Dedifferentiated amniotic fluid mesenchymal stem cell (primary cell): ENCODE results near the gene EHMT1.

Experiments used
- DNase-seq: peaks from one replicate; pipeline ENCODE4 v3.0.0-alpha.2; 2016; ENCODE audit errors: extremely low spot score

The EHMT1 gene

DNA sequence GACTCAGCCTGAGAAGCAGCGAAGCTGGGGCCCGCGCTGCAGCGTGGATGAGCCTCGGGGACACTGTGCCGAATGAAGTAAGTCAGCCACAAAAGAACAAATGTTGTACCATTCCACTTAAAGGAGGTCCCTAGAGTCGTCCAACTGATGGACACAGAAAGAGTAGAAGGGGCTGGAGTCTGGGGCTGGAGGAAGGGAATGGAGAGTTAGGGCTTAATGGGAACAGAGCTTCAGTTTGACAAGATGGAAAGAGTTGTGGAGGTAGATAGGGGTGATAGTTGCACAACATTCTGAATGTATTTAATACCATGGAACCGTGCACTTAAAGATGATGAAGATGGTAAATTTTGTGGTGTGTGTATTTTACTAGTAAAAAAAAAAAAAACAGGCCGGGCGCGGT, 119.9 kb downstream of the EHMT1 start:
- no peak for DNase-seq

DNA sequence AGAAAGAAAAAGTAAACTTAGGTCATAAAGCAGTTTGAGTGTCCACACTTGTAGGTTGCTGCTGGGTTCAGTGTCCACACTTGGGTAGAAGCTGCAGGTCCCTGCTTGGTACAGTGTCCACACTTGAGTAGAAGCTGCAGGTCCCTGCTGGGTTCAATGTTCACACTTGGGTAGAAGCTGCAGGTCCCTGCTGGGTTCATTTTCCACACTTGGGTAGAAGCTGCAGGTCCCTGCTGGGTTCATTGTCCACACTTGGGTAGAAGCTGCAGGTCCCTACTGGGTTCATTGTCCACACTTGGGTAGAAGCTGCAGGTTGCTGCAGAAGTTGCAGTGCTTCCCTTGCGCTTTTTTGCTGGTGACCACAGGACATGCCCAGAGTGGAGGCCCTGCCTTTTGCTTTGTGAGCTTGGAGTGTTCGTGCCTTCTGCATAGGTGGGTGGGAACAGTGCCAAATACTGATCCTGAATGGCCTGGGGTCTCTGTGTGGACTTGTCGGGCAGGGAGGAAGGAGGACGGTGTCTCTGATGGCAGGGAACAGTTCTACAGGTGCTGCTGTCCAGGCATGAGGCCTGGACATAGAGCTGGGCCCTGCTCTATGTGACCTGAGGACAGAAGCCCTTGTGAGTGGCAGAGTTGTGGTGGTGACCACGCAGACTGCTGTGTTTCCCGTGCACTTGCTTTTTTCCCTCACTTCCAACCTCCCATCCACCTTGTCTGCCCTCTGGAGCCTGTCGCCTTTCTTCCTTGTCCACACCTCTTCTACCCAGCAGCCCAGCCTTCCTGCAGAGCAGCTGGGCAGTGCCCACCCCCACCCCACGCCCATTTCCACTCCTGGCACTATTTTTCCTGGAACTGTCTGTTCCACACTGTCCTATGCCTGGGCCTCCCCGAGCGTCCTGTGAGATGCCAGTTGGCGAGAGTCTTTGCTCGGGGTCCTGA, 120.8 kb downstream of the EHMT1 start:
- DNase-seq, result no peak

DNA sequence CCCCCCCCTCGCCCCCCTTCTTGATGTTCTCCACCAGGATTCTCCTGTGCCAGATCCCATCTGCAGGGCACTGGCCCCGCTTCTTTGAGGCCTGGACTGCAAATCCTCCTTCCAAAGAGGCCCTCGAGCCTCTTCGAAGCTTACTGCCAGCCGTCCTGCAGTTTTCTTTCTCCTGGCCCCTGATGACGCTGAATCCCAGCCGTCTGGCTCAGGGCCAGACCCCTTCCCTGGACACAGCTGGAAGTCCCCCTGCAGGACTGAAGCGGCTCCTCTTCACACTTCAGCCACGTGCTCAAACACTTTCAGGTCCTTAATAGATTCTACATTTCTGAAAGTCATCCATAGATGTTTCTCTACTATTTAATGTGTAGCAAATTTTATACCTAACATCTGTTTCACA, 121.5 kb downstream of the EHMT1 start:
- no peak for DNase-seq

DNA sequence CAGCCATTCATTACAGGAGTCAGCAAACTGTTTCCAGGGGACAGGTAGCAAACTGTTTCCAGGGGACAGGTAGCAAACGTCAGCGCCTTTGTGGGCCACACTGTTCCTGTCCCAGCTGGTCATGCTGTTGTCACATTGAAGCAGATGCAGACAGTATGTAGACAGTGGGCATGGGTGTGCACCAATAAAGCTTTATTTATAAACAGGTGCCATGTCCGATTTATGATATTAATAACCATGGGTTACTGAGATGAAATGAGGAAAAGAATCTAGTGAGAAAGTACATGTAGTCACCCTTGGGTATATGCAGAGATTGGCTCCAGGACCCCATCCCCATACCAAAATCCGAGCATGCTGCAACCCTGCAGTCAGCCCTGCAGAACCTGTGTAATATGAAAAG, 122.5 kb downstream of the EHMT1 start:
- DNase-seq, result no peak

DNA sequence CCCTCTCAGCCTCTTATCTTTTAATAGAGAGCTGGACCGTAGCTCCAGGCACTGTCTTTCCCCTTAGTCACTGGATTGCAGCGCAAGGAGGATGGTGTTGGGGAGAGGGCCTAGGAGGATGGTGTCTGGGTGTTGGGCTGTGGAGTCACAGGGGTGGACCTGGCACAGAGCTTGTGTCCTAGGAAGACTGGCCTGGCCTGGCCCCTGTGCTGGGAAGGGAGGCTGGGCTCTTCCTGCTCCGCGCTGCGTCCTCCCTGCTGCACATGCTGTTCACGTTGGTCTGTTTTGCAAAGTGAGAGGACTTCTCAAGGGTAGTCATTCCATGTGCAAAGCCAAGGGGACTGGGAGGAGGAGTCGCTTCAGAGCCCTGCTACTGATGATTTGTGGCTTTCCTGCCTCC, 123.9 kb downstream of the EHMT1 start:
- no peak for DNase-seq

DNA sequence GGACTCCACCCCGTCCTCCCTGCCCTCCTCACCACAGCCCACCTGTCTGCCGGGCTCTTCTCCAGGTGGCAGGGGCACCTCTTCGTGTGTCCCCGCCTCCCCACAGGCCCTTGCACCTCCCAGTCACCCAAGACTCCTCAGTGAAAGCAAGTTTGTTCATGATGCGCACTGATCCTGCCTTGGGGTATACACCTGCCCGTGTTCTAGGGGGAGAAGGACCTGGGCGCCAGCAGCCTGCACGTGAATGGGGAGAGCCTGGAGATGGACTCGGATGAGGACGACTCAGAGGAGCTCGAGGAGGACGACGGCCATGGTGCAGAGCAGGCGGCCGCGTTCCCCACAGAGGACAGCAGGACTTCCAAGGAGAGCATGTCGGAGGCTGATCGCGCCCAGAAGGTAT, 124.9 kb downstream of the EHMT1 start:
- no peak for DNase-seq

DNA sequence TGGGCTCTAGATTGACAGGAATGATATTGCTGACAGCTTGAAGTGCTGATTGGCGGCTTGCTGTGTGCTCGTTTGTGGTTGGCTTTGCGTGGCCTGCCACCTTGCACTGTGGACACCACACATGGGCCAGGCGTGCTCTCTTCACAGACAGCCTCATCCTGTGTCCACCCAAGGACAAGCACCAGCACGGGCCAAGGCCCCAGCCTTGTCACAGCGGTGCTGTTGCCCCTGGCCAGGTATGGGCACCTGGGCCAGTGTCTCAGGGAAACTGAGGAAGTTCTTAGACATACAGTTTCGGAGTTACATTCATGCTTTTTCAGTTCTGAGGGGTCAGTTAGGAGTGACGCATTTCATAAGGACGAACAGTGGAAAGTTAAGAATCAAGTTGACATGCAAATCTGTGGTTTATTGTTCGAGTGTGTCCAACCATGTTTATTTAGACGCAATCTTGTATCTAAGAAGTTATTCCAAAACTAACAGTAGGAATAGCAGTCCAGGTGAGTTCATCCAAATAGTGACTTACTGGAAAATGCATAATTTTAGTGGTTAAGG, 125.9 kb downstream of the EHMT1 start:
- DNase-seq, result no peak

DNA sequence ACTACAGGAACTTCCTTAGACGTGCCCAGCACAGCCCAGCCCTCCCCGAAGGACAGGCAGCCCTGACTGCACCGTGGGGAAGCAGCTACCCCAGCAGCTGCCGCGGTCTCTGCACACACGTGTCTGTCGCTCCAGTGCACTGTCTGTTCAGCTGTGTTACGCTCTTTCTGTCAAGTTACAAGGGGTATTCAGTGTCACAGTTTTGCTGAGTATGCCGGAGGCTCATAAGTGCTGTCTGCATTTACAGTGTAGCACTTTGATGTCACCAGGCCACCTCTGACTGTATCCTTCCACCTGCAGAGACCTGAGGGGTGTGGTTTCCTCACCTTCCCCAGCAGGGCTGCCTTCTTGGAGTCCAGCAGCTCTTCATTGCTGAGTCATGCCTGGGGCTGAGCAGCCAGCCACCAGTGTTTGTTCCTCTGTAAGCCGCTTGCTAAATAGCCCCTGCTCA, 126.8 kb downstream of the EHMT1 start:
- DNase-seq, result no peak

DNA sequence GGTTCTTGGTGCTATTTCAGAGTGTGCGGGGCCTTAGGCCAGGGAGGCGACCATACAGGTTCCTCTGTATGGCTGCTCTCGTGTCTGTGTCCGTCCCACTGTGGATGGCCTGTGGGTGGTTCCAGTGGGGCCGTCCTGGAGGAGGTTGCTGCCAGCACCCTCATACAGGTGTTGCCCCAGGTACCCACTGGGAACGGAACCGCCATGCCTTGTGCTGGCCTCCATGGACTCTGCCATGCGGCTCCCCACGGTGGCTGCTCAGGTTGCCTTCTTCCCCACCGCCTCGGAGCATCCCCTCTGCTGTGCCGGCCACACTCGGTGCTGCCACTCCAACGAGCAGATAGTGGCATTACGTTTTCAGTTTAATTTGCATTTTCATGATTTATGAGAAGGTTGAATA, 129.5 kb downstream of the EHMT1 start:
- DNase-seq, result no peak

DNA sequence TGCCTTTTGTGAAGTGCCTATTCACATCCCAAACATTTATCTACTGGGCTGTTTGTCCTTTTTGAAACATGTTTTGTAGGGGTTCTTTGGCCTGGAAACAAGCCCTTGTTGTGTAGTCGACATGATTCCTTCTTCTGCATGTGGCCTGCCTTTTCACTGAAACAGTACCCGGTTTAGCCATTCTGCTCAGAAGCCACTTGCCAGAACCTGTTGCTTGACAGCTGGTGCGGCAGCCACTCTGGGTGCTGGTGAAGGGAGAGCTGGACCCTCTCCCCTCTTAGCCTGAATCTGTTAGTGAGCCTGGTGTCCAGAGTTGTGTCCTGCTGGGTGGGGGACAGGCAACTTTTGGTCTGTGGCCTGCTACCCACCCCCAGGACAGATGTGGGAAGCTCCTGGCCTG, 129.9 kb downstream of the EHMT1 start:
- no peak for DNase-seq

DNA sequence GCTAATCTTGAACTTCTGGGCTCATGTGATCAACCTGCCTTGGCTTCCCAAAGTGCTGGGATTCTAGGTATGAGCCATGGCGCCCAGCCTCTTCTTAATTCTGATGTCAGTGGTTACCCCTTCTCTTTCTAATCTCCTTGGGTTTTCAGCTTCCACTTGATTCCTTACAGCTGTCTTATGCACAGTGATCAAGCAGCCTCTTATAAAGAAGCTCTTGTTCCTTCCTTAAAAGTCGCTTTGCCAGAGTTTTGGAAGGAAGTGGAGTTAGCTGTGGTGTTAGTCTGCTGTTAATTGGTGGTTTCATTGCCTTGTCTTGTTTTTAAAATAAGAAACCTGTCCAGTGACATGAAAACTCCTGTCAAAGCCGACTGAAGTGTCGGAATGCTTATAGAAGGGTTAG, 130.7 kb downstream of the EHMT1 start:
- no peak for DNase-seq

DNA sequence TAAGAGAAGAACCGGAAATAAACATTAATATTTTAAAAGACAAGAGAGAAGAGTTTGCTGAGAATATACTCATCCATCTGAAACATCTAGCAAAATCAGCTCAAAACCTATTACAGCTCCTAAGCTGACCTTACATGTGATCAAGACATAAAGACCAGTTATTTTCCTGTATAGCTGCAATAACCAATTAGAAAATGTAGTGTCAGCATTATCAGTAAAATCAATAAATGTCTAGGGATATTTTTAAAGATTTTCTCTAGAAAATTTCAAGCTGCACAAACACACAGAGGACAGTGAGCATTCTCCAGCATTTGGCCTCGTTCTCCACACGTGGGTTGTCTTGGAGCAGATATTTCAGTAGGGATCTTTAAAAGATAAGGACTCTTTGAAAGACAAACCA, 131.2 kb downstream of the EHMT1 start:
- no peak for DNase-seq

DNA sequence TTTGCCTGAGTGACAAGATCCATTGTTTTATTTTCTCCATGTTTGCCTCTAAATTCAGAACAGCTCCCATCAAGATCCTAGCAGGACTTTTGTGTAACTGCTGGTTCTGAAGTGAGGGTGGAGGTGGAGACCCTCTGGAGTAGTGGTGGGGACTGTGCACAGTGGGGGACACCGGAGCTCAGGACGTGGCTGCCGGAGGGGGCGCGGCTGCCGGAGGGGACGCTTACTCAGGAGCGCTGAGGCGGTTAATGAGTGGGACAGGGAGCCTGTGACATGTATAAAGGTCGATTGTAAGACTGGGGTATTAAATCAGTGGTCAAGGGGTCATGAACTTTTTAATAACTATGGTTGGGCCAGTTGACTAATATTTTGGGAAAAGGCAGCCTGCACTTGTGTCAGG, 131.8 kb downstream of the EHMT1 start:
- no peak for DNase-seq

DNA sequence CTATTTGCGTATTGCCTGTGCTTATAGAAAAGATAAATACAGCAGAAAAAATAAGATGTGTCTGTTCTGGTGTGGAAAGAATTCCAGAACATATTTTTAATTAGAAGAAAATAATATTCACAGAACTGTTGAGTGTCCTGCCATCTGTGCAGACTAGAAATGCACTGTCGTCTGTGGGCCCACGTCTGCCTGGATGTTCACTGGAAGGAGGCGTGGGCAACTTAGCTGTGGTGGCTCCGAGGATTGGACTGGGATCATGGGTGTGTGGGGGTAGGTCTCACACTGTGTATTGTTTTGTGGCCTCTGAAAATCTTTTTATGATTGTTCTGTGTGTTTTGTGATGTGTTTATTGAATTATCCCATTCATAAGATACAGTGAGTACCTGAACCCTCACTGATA, 132.8 kb downstream of the EHMT1 start:
- DNase-seq, result no peak

DNA sequence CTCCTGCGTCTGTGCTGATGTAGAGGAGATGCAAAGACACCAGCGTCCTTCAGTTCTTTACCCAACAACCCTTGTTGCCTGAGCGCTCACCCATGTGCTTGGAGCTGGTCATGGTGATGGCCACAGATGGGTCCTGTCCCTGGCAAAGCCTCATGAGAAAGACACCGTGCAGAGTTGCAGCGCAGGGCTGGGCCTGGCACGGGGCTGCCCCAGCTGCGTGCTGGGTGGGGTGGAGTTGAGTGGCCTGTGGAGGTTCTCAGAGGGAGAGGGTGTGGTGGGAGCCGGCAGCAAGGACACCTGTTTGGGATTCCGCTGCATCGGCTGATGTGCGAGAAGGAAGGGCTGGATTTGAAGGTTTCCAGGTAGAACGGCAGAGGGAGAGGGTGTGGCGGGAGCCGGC, 133.6 kb downstream of the EHMT1 start:
- DNase-seq, result no peak

DNA sequence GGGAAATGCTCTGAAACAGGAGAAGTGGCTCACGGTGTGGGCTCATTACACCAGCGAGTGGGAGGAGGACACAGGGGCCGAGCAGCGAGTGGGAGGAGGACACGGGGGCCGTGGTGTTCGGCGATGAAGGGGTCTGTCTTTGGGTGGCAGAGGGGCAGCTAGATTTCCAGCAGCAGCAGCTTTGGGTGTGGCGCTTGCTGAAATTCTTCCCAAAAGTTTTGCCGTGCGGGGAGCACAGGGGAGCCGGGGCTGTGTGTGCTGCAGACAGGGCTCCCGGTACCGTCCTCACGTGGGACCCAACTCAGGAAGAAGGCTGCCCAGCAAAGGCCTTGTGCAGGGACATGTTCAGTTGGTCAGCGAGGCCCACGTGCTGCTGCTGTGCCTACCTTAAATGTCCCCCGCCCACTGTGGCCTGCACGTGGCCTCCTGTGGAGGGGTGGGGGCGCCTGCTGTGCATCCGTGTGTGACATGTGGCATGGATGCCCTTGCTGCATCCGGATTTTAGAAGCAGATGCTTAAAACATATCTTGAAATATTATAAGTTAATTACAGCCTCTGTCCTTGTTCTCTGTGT, 134.5 kb downstream of the EHMT1 start:
- DNase-seq, result no peak

DNA sequence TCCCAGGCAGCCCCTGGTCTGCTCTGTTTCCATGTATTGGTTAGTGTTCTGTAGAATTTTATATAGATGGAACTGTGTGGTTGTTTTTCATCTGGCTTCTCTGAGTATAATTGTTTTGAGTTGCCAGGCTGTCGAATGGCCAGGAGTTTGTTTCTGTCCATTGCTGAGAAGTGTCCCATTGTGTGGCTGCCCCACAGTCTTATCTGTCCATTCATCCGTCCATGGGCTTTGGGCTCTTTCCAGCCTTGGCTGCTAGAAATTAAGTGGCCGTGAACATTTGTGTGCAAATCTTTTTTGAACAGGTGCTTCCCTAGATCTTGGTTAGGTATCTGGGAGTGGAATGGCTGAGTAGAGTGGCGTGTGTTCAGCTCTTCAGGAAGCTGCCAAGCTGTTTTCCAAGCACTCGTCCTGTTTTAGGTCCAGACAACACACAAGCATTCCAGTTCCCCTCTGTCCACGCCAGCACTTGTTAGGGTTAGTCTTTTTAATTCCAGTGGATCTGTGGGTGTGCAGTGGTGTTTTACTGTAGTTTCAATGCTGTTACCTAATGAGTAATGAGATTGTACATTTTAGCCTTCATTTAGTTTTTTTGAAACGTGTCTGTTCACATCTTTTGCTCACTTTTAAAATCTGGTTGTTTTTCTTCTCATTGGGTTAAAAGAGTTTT, 136.6 kb downstream of the EHMT1 start:
- no peak for DNase-seq

DNA sequence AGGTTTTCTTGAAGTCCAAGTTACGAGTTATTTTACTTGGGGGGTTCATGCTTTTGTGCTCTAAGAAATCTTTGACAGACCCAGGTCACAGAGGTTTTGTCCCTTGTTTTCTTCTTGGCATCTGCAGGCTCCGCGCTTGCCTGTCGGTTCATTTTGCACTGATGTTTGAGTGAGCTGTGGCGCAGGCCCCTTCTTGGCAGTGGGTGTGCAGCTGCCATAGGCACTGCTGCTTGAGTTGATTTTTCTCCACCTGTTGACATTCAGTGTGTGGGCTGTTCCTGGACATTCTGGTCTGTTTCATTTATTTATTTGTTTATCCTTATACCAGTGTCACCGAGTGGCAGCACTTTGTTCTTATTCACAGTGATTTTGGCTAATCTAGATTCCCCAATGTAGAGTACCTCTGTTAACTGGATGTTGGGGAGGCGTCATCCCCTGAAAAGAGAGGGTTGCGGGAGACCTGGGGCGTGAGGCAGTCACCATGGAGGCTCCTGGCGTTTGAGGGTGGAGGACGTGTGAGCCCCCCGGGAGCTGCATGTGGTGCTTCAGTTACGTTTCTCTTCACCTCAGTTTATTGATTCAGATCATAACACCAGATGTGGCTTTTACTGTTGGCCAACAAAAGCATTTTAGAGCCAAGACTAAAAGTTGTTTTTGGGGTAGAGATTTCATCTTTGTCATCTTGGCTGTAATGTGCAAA, 137.4 kb downstream of the EHMT1 start:
- DNase-seq, result no peak

DNA sequence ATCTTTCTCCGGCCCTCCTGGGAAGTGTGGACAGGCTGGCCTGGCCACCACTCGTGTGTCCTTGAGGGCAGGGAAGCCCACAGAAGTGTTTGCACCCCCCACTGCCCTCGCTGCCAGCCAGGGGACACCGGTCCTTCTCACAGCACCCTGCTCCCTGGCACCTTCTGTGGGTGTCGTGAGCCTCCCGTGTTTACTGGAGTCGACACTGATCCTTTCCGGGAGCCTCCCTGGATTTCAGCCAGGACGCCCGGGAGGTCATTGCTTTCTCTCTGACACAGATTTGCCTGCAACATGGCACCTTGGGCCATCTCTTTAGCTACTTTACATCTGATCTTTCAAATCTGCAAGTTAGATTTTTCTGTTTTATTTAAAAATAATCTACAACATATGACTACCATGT, 138.3 kb downstream of the EHMT1 start:
- DNase-seq, result no peak

DNA sequence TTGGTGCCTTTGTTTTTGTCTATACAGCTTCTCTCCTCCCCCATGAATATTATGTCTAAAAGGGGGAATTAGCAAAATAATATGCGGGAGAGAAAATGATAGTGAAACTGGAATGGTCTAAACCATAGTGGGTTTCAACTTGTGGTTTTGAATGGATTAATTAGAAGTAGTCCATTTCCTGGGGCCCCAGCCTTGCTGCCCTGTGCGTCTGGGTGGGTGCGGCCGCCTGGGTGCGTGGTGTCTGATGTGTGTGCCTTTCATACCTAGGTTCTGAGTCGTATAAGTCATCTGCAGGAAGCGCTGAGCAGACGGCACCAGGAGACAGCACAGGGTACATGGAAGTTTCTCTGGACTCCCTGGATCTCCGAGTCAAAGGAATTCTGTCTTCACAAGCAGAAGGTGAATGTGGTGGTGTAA, 138.8 kb downstream of the EHMT1 start:
- DNase-seq, result peak; percentile 41

DNA sequence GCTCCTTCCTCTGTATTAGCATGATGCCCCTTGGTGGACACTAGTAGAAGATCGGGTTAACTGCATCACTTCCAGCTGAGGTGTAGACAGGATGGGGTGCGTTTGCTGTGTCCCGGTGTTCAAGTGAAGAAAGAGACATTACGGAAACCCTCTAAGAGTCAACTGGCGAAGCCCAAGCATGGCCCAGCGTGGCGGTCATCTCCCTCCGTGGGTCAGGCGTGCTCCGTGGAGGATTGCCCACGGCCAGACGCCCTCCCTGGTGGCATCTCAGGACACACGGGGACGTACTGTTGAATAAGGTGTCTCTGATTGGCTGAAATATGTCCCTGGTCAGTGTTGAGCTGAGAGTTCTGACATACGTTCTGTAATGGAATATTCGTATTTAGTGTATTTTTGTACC, 139.3 kb downstream of the EHMT1 start:
- DNase-seq, result no peak

DNA sequence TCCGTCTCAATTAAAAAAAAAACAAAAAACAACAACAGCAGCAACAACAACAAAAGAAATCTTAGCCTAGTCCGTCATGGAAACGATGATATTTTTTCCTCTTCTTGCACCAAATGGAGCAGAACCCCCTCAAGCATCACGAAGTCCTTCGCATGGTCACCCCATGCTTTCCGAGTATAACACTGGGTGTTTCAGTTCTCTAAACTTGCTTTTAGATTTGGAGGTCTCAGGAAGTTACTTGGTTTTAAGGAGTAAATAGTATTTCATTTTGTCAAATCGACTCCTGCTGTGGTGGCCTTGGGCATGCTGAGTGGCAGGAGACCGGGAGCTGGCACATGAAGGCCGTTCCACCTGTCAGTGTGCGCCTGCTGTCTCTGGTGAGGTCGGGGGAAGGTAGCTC, 140.3 kb downstream of the EHMT1 start:
- no peak for DNase-seq
